GM18505 (cell line): Measurements from ENCODE around the gene RAB5A.
"Not testable (repeated sequence)": the region's sequence is repeated elsewhere in the genome, so short reads cannot be mapped to it uniquely, and the experiment has no call there.

ENCODE experiments used
- ATAC-seq: cut with Tn5 transposase; IDR thresholded peaks from one replicate; pipeline ENCODE4 v1.9.1; 2021; ENCODE audit not compliant: unreplicated experiment
- POLR2A ChIP-seq: IDR thresholded peaks from 4 replicates; pipeline ENCODE4 v1.6.1; 2011; ENCODE audit warnings: borderline replicate concordance; ENCODE audit not compliant: insufficient read depth, insufficient read length; ENCODE audit errors: extremely low read depth

The RAB5A gene

GRCh38 chr3:20023623-20024405 lies 76.9 kb downstream of the RAB5A start:
- ATAC-seq: no peak
- no peak for TF ChIP-seq POLR2A

GRCh38 chr3:20027136-20027535 lies 80.2 kb downstream of the RAB5A start:
- ATAC-seq: no peak
- TF ChIP-seq POLR2A: no peak

GRCh38 chr3:20028905-20029331 lies 82.0 kb downstream of the RAB5A start:
- ATAC-seq: no peak
- no peak for TF ChIP-seq POLR2A

GRCh38 chr3:20031939-20032338 lies 85.0 kb downstream of the RAB5A start:
- ATAC-seq: not testable (repeated sequence)
